PC-3 (cell line): ENCODE measurements around the gene ZFP36L1. TPM values are rescaled to one million over a fixed set of nuclear protein-coding genes. Genes with fewer than 3 reads are reported as not detected.

Experiments used
- ATAC-seq: fragments of 200-7000 bp; cut with Tn5 transposase; 2 replicates; pipeline ENCODE4 v1.9.1; 2020; ENCODE audit warnings: mild to moderate bottlenecking, moderate library complexity
- BruUV-seq: library from RNA; stranded (reverse); fragments of 400-500 nt; replicated peaks from 2 replicates; lab custom pipeline; 2021; lab: Mats Ljungman, UMichigan
- CTCF ChIA-PET: fragments of 300-600 bp; sonication (Branson Sonifier 250); formaldehyde crosslinking; loops from one replicate; lab custom pipeline; 2022; ENCODE audit warnings: antibody characterized with exemption; lab: Charles Lee
- POLR2A ChIA-PET: fragments of 300-600 bp; sonication (Branson Sonifier 250); formaldehyde crosslinking; loops from one replicate; lab custom pipeline; 2022; ENCODE audit warnings: antibody characterized with exemption; ENCODE audit not compliant: unreplicated experiment; lab: Charles Lee
- DNase-seq: peaks from one replicate; pipeline ENCODE4 v3.0.0-alpha.2; 2015
- H2AFZ ChIP-seq: fragments of 300-600 bp; sonication (generic); 2 replicates; pipeline ENCODE4 v1.6.0; 2016; ENCODE audit warnings: antibody characterized with exemption, low read length
- H3F3A ChIP-seq: fragments of 300-600 bp; sonication (generic); one replicate; pipeline ENCODE4 v1.6.0; 2017; ENCODE audit warnings: antibody characterized with exemption, low read length, control low read depth, mild to moderate bottlenecking; ENCODE audit not compliant: unreplicated experiment
- H3K27ac ChIP-seq: fragments of 300-600 bp; sonication (generic); 2 replicates; pipeline ENCODE4 v1.5.1; 2016; ENCODE audit warnings: mild to moderate bottlenecking, low read length
- H3K27me3 ChIP-seq: fragments of 300-600 bp; sonication (generic); 2 replicates; pipeline ENCODE4 v1.6.1; 2016; ENCODE audit warnings: low read length, mixed read lengths
- H3K36me3 ChIP-seq: fragments of 300-600 bp; sonication (generic); 2 replicates; pipeline ENCODE4 v1.6.1; 2016; ENCODE audit warnings: low read depth, mixed run types, low read length, mixed read lengths
- H3K4me1 ChIP-seq: fragments of 300-600 bp; sonication (generic); 2 replicates; pipeline ENCODE4 v1.5.1; 2016; ENCODE audit warnings: low read length; ENCODE audit not compliant: insufficient read depth
- H3K4me2 ChIP-seq: fragments of 300-600 bp; sonication (generic); 2 replicates; pipeline ENCODE4 v1.6.0; 2016; ENCODE audit warnings: low read length
- H3K4me3 ChIP-seq: fragments of 300-600 bp; sonication (generic); 2 replicates; pipeline ENCODE4 v1.5.1; 2016; ENCODE audit warnings: mild to moderate bottlenecking, low read length, mixed read lengths
- H3K79me2 ChIP-seq: fragments of 300-600 bp; sonication (generic); 2 replicates; pipeline ENCODE4 v1.6.1; 2017; ENCODE audit warnings: low read length, mixed read lengths
- H3K9ac ChIP-seq: fragments of 300-600 bp; sonication (generic); 2 replicates; pipeline ENCODE4 v1.6.0; 2016; ENCODE audit warnings: mild to moderate bottlenecking, low read length
- H3K9me2 ChIP-seq: fragments of 300-600 bp; sonication (generic); replicated peaks from 2 replicates; pipeline ENCODE4 v1.6.1; 2016; ENCODE audit warnings: mixed run types, low read length, mixed read lengths
- H3K9me3 ChIP-seq: fragments of 300-600 bp; sonication (generic); 2 replicates; pipeline ENCODE4 v1.6.1; 2016; ENCODE audit warnings: low read length, mixed read lengths
- H4K20me1 ChIP-seq: fragments of 300-600 bp; sonication (generic); 2 replicates; pipeline ENCODE4 v1.6.1; 2016; ENCODE audit warnings: low read length, mixed read lengths
- EZH2 ChIP-seq: fragments of 300-600 bp; sonication (generic); IDR thresholded peaks from one replicate; pipeline ENCODE4 v1.6.1; 2017; ENCODE audit warnings: antibody characterized with exemption, mild to moderate bottlenecking, low read length; ENCODE audit not compliant: unreplicated experiment
- EZH2phosphoT487 ChIP-seq: fragments of 300-600 bp; sonication (generic); IDR thresholded peaks from 2 replicates; pipeline ENCODE4 v1.6.1; 2018; ENCODE audit warnings: mild to moderate bottlenecking, antibody characterized with exemption, low read length, borderline replicate concordance
- intact Hi-C: fragments of 100-400 bp; cut with micrococcal nuclease; formaldehyde crosslinking; loops from 2 replicates; pipeline ENCODE4 v1.9.0; 2023
- total RNA-seq: library from RNA; depleted of rRNA; stranded (reverse); fragments of >200 nt; gene quantifications from 2 replicates; pipeline ENCODE4 v1.2.3, GENCODE V29; 2014
- TF ChIP-seq, protein P1 (sequence below): fragments of 300-600 bp; sonication (generic); conservative IDR thresholded peaks from 2 replicates; pipeline ENCODE4 v1.5.1; 2017; ENCODE audit warnings: antibody characterized with exemption, low read depth, mild to moderate bottlenecking, low read length

The ZFP36L1 gene
- total RNA-seq, 1 experiment from 2014 or later = 63.1 TPM

DNA sequence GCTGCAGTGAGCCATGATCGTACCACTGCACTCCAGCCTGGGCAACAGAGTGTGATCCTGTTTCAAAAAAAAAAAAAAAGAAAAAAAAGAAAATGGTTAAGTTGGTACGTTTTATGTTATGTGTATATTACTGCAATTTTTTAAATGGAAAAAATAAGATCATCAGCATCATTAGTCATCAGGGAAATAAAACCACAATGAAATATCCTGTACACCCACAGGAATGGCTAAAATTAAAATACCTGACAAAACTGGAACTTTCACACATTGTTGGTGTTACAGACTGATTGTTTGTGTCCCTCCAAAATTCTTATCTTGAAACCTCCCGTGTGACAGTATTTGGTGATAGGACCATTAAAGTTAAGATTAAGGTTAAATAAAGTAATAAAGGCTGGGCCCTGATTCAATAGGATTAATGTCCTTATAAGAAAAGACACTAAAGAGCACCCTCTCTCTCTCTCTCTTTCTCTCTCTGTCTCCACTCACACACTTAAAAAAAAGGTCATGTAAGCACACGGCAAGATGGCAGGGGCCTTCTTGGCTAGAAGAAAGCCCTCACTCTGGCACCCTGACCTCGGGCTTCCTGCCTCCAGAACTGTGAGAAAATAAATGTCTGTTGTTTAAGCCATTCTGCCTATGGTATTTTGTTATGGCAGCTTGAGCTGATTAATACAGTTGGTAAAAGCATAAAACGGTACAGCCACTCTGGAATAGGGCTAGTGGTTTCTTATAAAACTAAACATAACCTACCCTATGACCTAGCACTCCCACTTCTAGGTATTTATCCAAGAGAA, 48.3 kb upstream of the ZFP36L1 start:
- TF ChIP-seq EZH2phosphoT487 (no peak), EZH2 (no peak)
- TF ChIP-seq, protein P1, sequence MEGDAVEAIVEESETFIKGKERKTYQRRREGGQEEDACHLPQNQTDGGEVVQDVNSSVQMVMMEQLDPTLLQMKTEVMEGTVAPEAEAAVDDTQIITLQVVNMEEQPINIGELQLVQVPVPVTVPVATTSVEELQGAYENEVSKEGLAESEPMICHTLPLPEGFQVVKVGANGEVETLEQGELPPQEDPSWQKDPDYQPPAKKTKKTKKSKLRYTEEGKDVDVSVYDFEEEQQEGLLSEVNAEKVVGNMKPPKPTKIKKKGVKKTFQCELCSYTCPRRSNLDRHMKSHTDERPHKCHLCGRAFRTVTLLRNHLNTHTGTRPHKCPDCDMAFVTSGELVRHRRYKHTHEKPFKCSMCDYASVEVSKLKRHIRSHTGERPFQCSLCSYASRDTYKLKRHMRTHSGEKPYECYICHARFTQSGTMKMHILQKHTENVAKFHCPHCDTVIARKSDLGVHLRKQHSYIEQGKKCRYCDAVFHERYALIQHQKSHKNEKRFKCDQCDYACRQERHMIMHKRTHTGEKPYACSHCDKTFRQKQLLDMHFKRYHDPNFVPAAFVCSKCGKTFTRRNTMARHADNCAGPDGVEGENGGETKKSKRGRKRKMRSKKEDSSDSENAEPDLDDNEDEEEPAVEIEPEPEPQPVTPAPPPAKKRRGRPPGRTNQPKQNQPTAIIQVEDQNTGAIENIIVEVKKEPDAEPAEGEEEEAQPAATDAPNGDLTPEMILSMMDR = no peak
- no peaks in the 10 kb centered on the region for H3K79me2 ChIP-seq
- no peaks in the 10 kb centered on the region for H4K20me1 ChIP-seq
- DNase-seq = peak; percentile 32
- H3K27ac ChIP-seq = no peak overlapping the region
- H3K4me1 ChIP-seq = peaks cover 14% of the 10 kb centered on the region
- ATAC-seq = peak; percentile 59
- no peak overlapping the region for H2AFZ ChIP-seq
- intact Hi-C loops = no loop called here
- H3K4me2 ChIP-seq = no peak overlapping the region
- H3K9me2 ChIP-seq = no peaks in the 10 kb centered on the region
- BruUV-seq = no TSS peak
- ChIA-PET CTCF (no interaction called here), POLR2A (no interaction called here)
- H3K36me3 ChIP-seq = peaks cover 2% of the 10 kb centered on the region; the same call in 1 of the 2 replicates
- no peaks in the 10 kb centered on the region for H3K27me3 ChIP-seq
- no peak overlapping the region for H3K9ac ChIP-seq
- no peaks in the 10 kb centered on the region for H3F3A ChIP-seq
- H3K9me3 ChIP-seq = peaks cover 1% of the 10 kb centered on the region
- no peak overlapping the region for H3K4me3 ChIP-seq

DNA sequence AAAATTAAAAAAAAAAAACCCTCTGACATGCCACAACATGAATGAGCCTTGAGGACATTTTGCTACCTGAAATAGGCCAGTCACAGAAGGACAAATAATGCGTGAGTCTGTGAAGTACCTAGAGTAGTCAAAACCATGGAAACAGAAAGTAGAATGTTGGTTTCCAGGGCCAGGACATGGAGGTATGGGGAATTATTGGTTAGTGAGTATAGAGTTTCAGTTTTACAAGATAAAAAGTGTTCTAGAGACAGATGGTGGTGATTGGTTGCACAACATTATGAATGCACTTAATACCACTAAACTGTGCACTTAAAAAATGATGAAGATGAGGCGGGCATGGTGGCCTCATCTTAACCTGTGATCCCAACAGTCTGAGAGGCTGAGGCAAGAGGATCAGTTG, 47.6 kb upstream of the ZFP36L1 start:
- Histone ChIP-seq H3K9me2 (no peaks in the 10 kb centered on the region), H3K4me1 (peaks cover 14% of the 10 kb centered on the region), H3K9ac (no peak overlapping the region), H3K36me3 (peaks cover 10% of the 10 kb centered on the region; the same call in 1 of the 2 replicates), H2AFZ (no peak overlapping the region), H3K4me2 (no peak overlapping the region), H3K79me2 (no peaks in the 10 kb centered on the region), H3K27ac (no peak overlapping the region), H3K9me3 (peaks cover 6% of the 10 kb centered on the region), H3K4me3 (no peak overlapping the region), H4K20me1 (no peaks in the 10 kb centered on the region), H3K27me3 (no peaks in the 10 kb centered on the region), H3F3A (no peaks in the 10 kb centered on the region)
- ChIA-PET POLR2A (no interaction called here), CTCF (no interaction called here)
- no TSS peak for BruUV-seq
- intact Hi-C loops = no loop called here
- ATAC-seq = no peak
- no peak for DNase-seq
- TF ChIP-seq EZH2phosphoT487 (no peak), EZH2 (no peak)
- TF ChIP-seq, protein P1 = no peak

DNA sequence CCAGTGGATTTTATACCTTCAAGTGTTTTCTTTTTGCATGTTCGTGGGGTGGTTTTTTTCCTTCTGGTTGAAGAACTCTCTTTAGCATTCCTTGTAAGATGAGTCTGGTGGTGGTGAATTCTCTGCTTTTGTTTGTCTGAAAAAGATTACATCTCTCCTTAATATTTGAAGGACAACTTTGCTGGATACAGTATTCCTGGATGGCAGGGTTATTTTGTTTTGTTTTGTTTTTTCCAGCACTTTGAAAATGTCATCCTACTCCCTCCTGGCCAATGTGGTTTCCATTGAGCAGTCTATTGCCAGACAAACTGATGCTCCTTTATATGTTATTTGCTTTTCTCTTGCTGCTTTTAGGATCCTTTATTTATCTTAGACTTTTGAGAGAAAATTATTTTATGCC, 43.2 kb upstream of the ZFP36L1 start:
- DNase-seq = no peak
- POLR2A ChIA-PET = no interaction called here

More for the DNA sequence above, 43.2 kb upstream of the ZFP36L1 start:
- Histone ChIP-seq H3K27me3 (no peaks in the 10 kb centered on the region), H4K20me1 (no peaks in the 10 kb centered on the region), H3K27ac (no peak overlapping the region), H3K4me2 (no peak overlapping the region), H2AFZ (no peak overlapping the region), H3K4me1 (peaks cover 6% of the 10 kb centered on the region), H3K79me2 (no peaks in the 10 kb centered on the region), H3K4me3 (no peak overlapping the region), H3K9me2 (no peaks in the 10 kb centered on the region), H3K36me3 (peaks cover 10% of the 10 kb centered on the region; the same call in 1 of the 2 replicates), H3F3A (no peaks in the 10 kb centered on the region), H3K9ac (no peak overlapping the region), H3K9me3 (peaks cover 6% of the 10 kb centered on the region)
- BruUV-seq = no TSS peak
- ATAC-seq = no peak
- CTCF ChIA-PET = no interaction called here
- TF ChIP-seq EZH2phosphoT487 (no peak), EZH2 (no peak)
- TF ChIP-seq, protein P1 = no peak
- intact Hi-C loops = no loop called here
